Measurements from ENCODE around the gene DNASE1L2.

DNASE1L2 gene

GRCh38 chr16:2204416-2205103 is 31.7 kb upstream of the DNASE1L2 start:
- no peak for DNase-seq (ENCODE audit: low spot score)

GRCh38 chr16:2205104-2205966 is 30.9 kb upstream of the DNASE1L2 start, which contains the start of gene MLST8:
TSS of gene MLST8 (plus strand) at chr16:2205454. CDS start at chr16:2206086, 632 bp downstream.
- peak; percentile 93 for DNase-seq (ENCODE audit: low spot score)

GRCh38 chr16:2205967-2206313 is 30.3 kb upstream of the DNASE1L2 start:
- no peak for DNase-seq (ENCODE audit: low spot score)

- DNase-seq (ENCODE audit: low spot score): no peak
Observed at GRCh38 chr16:2206420-2206779, 29.8 kb upstream of the DNASE1L2 start.

- DNase-seq (ENCODE audit: low spot score): no peak
Observed at GRCh38 chr16:2206780-2207433, 29.3 kb upstream of the DNASE1L2 start.

GRCh38 chr16:2207872-2208271 is 28.4 kb upstream of the DNASE1L2 start:
- DNase-seq (ENCODE audit: low spot score): no peak

GRCh38 chr16:2208308-2208707 is 27.9 kb upstream of the DNASE1L2 start:
- DNase-seq (ENCODE audit: low spot score): no peak

GRCh38 chr16:2208772-2209171 is 27.5 kb upstream of the DNASE1L2 start:
- no peak for DNase-seq (ENCODE audit: low spot score)

- DNase-seq (ENCODE audit: low spot score): no peak
Observed at GRCh38 chr16:2209258-2210008, 26.8 kb upstream of the DNASE1L2 start.

- no peak for DNase-seq (ENCODE audit: low spot score)
Observed at GRCh38 chr16:2210009-2210332, 26.3 kb upstream of the DNASE1L2 start.

- DNase-seq (ENCODE audit: low spot score): no peak
Observed at GRCh38 chr16:2210386-2211365, 25.6 kb upstream of the DNASE1L2 start, which contains the start of gene BRICD5. TSS of gene BRICD5 (minus strand) at chr16:2210863. CDS start at chr16:2210833, 30 bp downstream.

- DNase-seq (ENCODE audit: low spot score): no peak
Observed at GRCh38 chr16:2211923-2212347, 24.3 kb upstream of the DNASE1L2 start.

- no peak for DNase-seq (ENCODE audit: low spot score)
Observed at GRCh38 chr16:2212362-2213324, 23.6 kb upstream of the DNASE1L2 start.

- DNase-seq (ENCODE audit: low spot score): no peak
Observed at GRCh38 chr16:2213817-2214718, 22.2 kb upstream of the DNASE1L2 start.

- no peak for DNase-seq (ENCODE audit: low spot score)
Observed at GRCh38 chr16:2214719-2214968, 21.6 kb upstream of the DNASE1L2 start, which contains the start of gene PGP. TSS of gene PGP (minus strand) at chr16:2214840. CDS start at chr16:2214777, 63 bp downstream.

- no peak for DNase-seq (ENCODE audit: low spot score)
Observed at GRCh38 chr16:2216330-2216729, 19.9 kb upstream of the DNASE1L2 start.

GRCh38 chr16:2223221-2223941 is 12.9 kb upstream of the DNASE1L2 start, which contains the start of gene E4F1:
TSS of gene E4F1 (plus strand) at chr16:2223591. CDS start at chr16:2223614, 23 bp downstream.
- DNase-seq (ENCODE audit: low spot score): peak; percentile 99

- peak; percentile 7 for DNase-seq (ENCODE audit: low spot score)
Observed at GRCh38 chr16:2223942-2224486, 12.2 kb upstream of the DNASE1L2 start.
